WTC11 (cell line): Measurements from ENCODE around the gene USP47. TPM values are rescaled to one million over a fixed set of nuclear protein-coding genes. Genes with fewer than 3 reads are reported as not detected.
"Not testable (repeated sequence)": the region's sequence is repeated elsewhere in the genome, so short reads cannot be mapped to it uniquely, and the experiment has no call there.

Experiments
- ATAC-seq: fragments of 200-7000 bp; cut with Tn5 transposase; 2 replicates; pipeline ENCODE4 v1.10.0; 2021; ENCODE audit warnings: mild to moderate bottlenecking, moderate library complexity
- CTCF ChIA-PET: fragments of 300-600 bp; sonication (Branson Sonifier 250); formaldehyde crosslinking; loops from one replicate; lab custom pipeline; 2021; ENCODE audit warnings: antibody characterized with exemption; lab: Charles Lee
- POLR2A ChIA-PET: fragments of 350-600 bp; sonication (Branson Sonifier 250); formaldehyde crosslinking; loops from one replicate; lab custom pipeline; 2021; ENCODE audit warnings: antibody characterized with exemption; lab: Charles Lee
- DNase-seq: peaks from one replicate; pipeline ENCODE4 v3.0.0; 2021; ENCODE audit warnings: low spot score
- H3K27ac Mint-ChIP-seq: 2 replicates; pipeline ENCODE4 v1.8.0; 2021; ENCODE audit warnings: mixed read lengths
- H3K27me3 Mint-ChIP-seq: 2 replicates; pipeline ENCODE4 v1.8.0; 2021; ENCODE audit warnings: low read depth, mild to moderate bottlenecking, moderate library complexity, mixed read lengths
- H3K36me3 Mint-ChIP-seq: 2 replicates; pipeline ENCODE4 v1.8.0; 2021; ENCODE audit warnings: mixed read lengths
- H3K4me1 Mint-ChIP-seq: 2 replicates; pipeline ENCODE4 v1.8.0; 2022; ENCODE audit warnings: mixed read lengths
- H3K4me3 Mint-ChIP-seq: 2 replicates; pipeline ENCODE4 v1.8.0; 2021; ENCODE audit warnings: mild to moderate bottlenecking, moderate library complexity, mixed read lengths
- H3K9me3 Mint-ChIP-seq: 2 replicates; pipeline ENCODE4 v1.8.0; 2021; ENCODE audit warnings: mixed read lengths
- ATF6 ChIP-seq: sonication (generic); formaldehyde crosslinking; IDR thresholded peaks from 2 replicates; pipeline ENCODE4 v1.8.1; 2023; ENCODE audit warnings: mild to moderate bottlenecking, missing genetic modification reagents
- CTCF ChIP-seq: fragments of 200-600 bp; IDR thresholded peaks from 2 replicates; pipeline ENCODE4 v1.8.0; 2022; ENCODE audit warnings: antibody characterized with exemption
- ELF4 ChIP-seq: sonication (generic); formaldehyde crosslinking; IDR thresholded peaks from 2 replicates; pipeline ENCODE4 v1.8.1; 2022; ENCODE audit warnings: low read depth, mild to moderate bottlenecking, moderate library complexity, missing genetic modification reagents
- IRF2 ChIP-seq: sonication (generic); formaldehyde crosslinking; IDR thresholded peaks from 2 replicates; pipeline ENCODE4 v1.8.0; 2022; ENCODE audit warnings: low read depth, missing genetic modification reagents, borderline replicate concordance
- MYBL2 ChIP-seq: sonication (generic); formaldehyde crosslinking; IDR thresholded peaks from 2 replicates; pipeline ENCODE4 v1.8.1; 2023; ENCODE audit warnings: mild to moderate bottlenecking, moderate library complexity, missing genetic modification reagents
- PREB ChIP-seq: sonication (generic); formaldehyde crosslinking; IDR thresholded peaks from 2 replicates; pipeline ENCODE4 v1.8.1; 2022; ENCODE audit warnings: mild to moderate bottlenecking, missing genetic modification reagents, moderate library complexity, borderline replicate concordance
- SOX15 ChIP-seq: fragments of 250-450 bp; sonication (Bioruptor Pico); IDR thresholded peaks from 2 replicates; pipeline ENCODE4 v1.9.0; 2021; ENCODE audit warnings: mild to moderate bottlenecking
- TEAD1 ChIP-seq: sonication (generic); formaldehyde crosslinking; IDR thresholded peaks from 2 replicates; pipeline ENCODE4 v1.8.0; 2022; ENCODE audit warnings: mild to moderate bottlenecking, missing genetic modification reagents
- TP53 ChIP-seq: sonication (generic); formaldehyde crosslinking; IDR thresholded peaks from 2 replicates; pipeline ENCODE4 v1.8.1; 2023; ENCODE audit warnings: mild to moderate bottlenecking, missing genetic modification reagents
- USF1 ChIP-seq: sonication (generic); formaldehyde crosslinking; IDR thresholded peaks from 2 replicates; pipeline ENCODE4 v1.8.0; 2022; ENCODE audit warnings: mild to moderate bottlenecking, missing genetic modification reagents
- ZBTB21 ChIP-seq: sonication (generic); formaldehyde crosslinking; IDR thresholded peaks from 2 replicates; pipeline ENCODE4 v1.8.1; 2023; ENCODE audit warnings: mild to moderate bottlenecking, missing genetic modification reagents, borderline replicate concordance
- ZNF138 ChIP-seq: sonication (generic); formaldehyde crosslinking; conservative IDR thresholded peaks from 2 replicates; pipeline ENCODE4 v1.8.1; 2022; ENCODE audit warnings: mild to moderate bottlenecking, moderate library complexity, missing genetic modification reagents
- ZNF396 ChIP-seq: fragments of 250-450 bp; sonication (Bioruptor Pico); IDR thresholded peaks from 2 replicates; pipeline ENCODE4 v1.8.0; 2021; ENCODE audit warnings: mild to moderate bottlenecking, moderate library complexity, borderline replicate concordance
- total RNA-seq: library from RNA; stranded (reverse); gene quantifications from 3 replicates; pipeline ENCODE4 v1.2.3, GENCODE V29; 2021
- TF ChIP-seq, protein P1 (sequence below): sonication (generic); formaldehyde crosslinking; IDR thresholded peaks from 2 replicates; pipeline ENCODE4 v1.8.0; 2023; ENCODE audit warnings: missing genetic modification reagents, mild to moderate bottlenecking, borderline replicate concordance
- TF ChIP-seq, protein P2 (sequence below): sonication (generic); formaldehyde crosslinking; IDR thresholded peaks from 2 replicates; pipeline ENCODE4 v1.8.1; 2023; ENCODE audit warnings: mild to moderate bottlenecking, missing genetic modification reagents

Gene USP47
- total RNA-seq, 1 experiment from 2014 or later, result 19.7 TPM

DNA sequence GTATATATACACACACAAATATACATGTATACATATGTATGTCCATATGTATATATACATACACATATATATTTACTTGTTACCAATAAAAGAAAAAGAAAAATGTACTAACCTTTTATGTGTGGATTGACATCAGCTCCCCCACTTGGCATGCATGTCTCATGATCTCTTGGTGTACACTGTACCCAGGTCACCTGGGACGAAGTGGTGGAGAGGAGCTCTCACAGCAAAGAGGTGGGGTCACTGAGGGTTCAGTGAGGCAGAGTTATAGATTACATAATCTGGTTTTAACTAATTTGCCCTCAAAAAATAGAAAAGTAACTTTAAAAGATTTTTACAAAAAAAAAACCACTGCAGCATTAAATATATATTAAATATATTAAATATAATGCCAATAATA is 15.5 kb upstream of the USP47 start:
- H3K27me3 Mint-ChIP-seq, result peaks cover 7% of the 10 kb centered on the region
- ChIA-PET POLR2A (no interaction called here), CTCF (interaction anchor here (0.6 kb wide), 1 partner anchor 292 kb away, joined by 5 read pairs; no protein-coding TSS in a partner anchor)

GRCh38 chr11:11827272-11827671 is 14.5 kb upstream of the USP47 start:
- peaks cover 5% of the 10 kb centered on the region; the same call in 1 of the 2 replicates for H3K36me3 Mint-ChIP-seq

More for the DNA sequence above, 15.5 kb upstream of the USP47 start:
- Mint-ChIP-seq H3K4me3 (no peak overlapping the region), H3K27ac (no peak overlapping the region), H3K9me3 (peaks cover 28% of the 10 kb centered on the region), H3K4me1 (no peaks in the 10 kb centered on the region), H3K36me3 (peaks cover 5% of the 10 kb centered on the region; the same call in 1 of the 2 replicates)
- TF ChIP-seq IRF2, result no peak
- no peak for DNase-seq
- ATAC-seq, result no peak

DNA sequence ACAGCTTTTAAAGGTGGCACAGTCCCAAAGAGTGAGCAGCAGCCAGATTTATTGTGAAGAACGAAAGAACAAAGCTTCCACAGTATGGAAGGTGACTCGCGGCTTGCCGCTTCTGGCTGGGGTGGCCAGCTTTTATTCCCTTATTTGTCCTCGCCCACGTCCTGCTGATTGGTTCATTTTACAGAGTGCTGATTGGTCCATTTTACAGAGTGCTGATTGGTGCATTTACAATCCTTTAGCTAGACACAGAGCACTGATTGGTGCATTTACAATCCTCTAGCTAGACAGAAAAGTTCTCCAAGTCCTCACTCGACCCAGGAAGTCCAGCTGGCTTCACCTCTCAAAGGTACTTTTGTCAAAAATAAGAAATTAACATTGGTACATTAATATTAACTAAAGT is 10.4 kb upstream of the USP47 start:
- H3K27ac Mint-ChIP-seq, POLR2A ChIA-PET, CTCF ChIA-PET, H3K36me3 Mint-ChIP-seq, H3K4me1 Mint-ChIP-seq, H3K4me3 Mint-ChIP-seq, H3K9me3 Mint-ChIP-seq, ATAC-seq, DNase-seq, H3K27me3 Mint-ChIP-seq: not testable (repeated sequence)

More at GRCh38 chr11:11827272-11827671, 14.5 kb upstream of the USP47 start:
- TF ChIP-seq TEAD1 (CRISPR knock-in tag) (no peak), ZNF138 (no peak), USF1 (CRISPR knock-in tag) (no peak), PREB (CRISPR knock-in tag) (no peak), CTCF (no peak), ZBTB21 (no peak), TP53 (CRISPR knock-in tag) (no peak), ATF6 (CRISPR knock-in tag) (no peak), MYBL2 (CRISPR knock-in tag) (no peak), SOX15 (CRISPR knock-in tag) (no peak), ZNF396 (no peak), ELF4 (CRISPR knock-in tag) (no peak)
- TF ChIP-seq, protein P1, sequence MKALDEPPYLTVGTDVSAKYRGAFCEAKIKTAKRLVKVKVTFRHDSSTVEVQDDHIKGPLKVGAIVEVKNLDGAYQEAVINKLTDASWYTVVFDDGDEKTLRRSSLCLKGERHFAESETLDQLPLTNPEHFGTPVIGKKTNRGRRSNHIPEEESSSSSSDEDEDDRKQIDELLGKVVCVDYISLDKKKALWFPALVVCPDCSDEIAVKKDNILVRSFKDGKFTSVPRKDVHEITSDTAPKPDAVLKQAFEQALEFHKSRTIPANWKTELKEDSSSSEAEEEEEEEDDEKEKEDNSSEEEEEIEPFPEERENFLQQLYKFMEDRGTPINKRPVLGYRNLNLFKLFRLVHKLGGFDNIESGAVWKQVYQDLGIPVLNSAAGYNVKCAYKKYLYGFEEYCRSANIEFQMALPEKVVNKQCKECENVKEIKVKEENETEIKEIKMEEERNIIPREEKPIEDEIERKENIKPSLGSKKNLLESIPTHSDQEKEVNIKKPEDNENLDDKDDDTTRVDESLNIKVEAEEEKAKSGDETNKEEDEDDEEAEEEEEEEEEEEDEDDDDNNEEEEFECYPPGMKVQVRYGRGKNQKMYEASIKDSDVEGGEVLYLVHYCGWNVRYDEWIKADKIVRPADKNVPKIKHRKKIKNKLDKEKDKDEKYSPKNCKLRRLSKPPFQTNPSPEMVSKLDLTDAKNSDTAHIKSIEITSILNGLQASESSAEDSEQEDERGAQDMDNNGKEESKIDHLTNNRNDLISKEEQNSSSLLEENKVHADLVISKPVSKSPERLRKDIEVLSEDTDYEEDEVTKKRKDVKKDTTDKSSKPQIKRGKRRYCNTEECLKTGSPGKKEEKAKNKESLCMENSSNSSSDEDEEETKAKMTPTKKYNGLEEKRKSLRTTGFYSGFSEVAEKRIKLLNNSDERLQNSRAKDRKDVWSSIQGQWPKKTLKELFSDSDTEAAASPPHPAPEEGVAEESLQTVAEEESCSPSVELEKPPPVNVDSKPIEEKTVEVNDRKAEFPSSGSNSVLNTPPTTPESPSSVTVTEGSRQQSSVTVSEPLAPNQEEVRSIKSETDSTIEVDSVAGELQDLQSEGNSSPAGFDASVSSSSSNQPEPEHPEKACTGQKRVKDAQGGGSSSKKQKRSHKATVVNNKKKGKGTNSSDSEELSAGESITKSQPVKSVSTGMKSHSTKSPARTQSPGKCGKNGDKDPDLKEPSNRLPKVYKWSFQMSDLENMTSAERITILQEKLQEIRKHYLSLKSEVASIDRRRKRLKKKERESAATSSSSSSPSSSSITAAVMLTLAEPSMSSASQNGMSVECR (CRISPR knock-in tag), result no peak
- TF ChIP-seq, protein P2, sequence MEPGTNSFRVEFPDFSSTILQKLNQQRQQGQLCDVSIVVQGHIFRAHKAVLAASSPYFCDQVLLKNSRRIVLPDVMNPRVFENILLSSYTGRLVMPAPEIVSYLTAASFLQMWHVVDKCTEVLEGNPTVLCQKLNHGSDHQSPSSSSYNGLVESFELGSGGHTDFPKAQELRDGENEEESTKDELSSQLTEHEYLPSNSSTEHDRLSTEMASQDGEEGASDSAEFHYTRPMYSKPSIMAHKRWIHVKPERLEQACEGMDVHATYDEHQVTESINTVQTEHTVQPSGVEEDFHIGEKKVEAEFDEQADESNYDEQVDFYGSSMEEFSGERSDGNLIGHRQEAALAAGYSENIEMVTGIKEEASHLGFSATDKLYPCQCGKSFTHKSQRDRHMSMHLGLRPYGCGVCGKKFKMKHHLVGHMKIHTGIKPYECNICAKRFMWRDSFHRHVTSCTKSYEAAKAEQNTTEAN (CRISPR knock-in tag), result no peak
- TF ChIP-seq, all 79 proteins: peak for 0
- Mint-ChIP-seq H3K27ac (no peak overlapping the region), H3K4me1 (no peaks in the 10 kb centered on the region), H3K9me3 (peaks cover 33% of the 10 kb centered on the region), H3K27me3 (peaks cover 7% of the 10 kb centered on the region), H3K4me3 (no peak overlapping the region)
- DNase-seq (no peak), ATAC-seq (no peak)
- POLR2A ChIA-PET, result interaction anchor here (1.3 kb wide), 1 partner anchor 14 kb away, joined by 3 read pairs; the partner anchor contains the start of gene USP47
- CTCF ChIA-PET, result no interaction called here
